Brain microvascular endothelial cell (primary cell): ENCODE data around the gene CCDC141.
"Not testable (repeated sequence)": the region's sequence is repeated elsewhere in the genome, so short reads cannot be mapped to it uniquely, and the experiment has no call there.

Experiments
- DNase-seq: peaks from one replicate; pipeline ENCODE4 v3.0.0-alpha.2; 2020
- H3K27ac ChIP-seq: fragments of 250-450 bp; sonication (Bioruptor Pico); 2 replicates; pipeline ENCODE4 v1.5.1; 2020; ENCODE audit warnings: mild to moderate bottlenecking, moderate library complexity
- H3K27me3 ChIP-seq: fragments of 250-450 bp; sonication (Bioruptor Pico); replicated peaks from 2 replicates; pipeline ENCODE4 v1.5.1; 2020; ENCODE audit warnings: mild to moderate bottlenecking
- H3K36me3 ChIP-seq: fragments of 250-450 bp; sonication (Bioruptor Pico); replicated peaks from 2 replicates; pipeline ENCODE4 v1.5.1; 2020; ENCODE audit warnings: mild to moderate bottlenecking
- H3K4me3 ChIP-seq: 2 replicates; pipeline ENCODE4 v1.5.1; 2011; ENCODE audit warnings: low read depth, mild to moderate bottlenecking, control low read depth, low read length, moderate library complexity
- CTCF ChIP-seq: IDR thresholded peaks from 2 replicates; pipeline ENCODE4 v1.5.1; 2011; ENCODE audit warnings: low read depth, mild to moderate bottlenecking, moderate library complexity, low read length, control low read depth, inconsistent platforms; ENCODE audit errors: missing control alignments
- in situ Hi-C: cut with HindIII; loops from 2 replicates; pipeline ENCODE4 v1.10.0; 2017; ENCODE audit warnings: low sequenced_read_pairs, low pct_ligation_motif_present

Gene CCDC141

GRCh38 chr2:179024445-179024844 lies 25.5 kb downstream of the CCDC141 start:
- in situ Hi-C loops, result no loop called here
- no peak for TF ChIP-seq CTCF
- no peak for DNase-seq
- Histone ChIP-seq H3K36me3 (no peaks in the 10 kb centered on the region), H3K4me3 (no peak overlapping the region), H3K27me3 (no peaks in the 10 kb centered on the region), H3K27ac (no peak overlapping the region)

GRCh38 chr2:179022685-179023084 lies 27.3 kb downstream of the CCDC141 start:
- H3K27me3 ChIP-seq, result no peaks in the 10 kb centered on the region
- no peaks in the 10 kb centered on the region for H3K36me3 ChIP-seq
- in situ Hi-C loops, result no loop called here
- no peak overlapping the region for H3K27ac ChIP-seq
- no peak overlapping the region for H3K4me3 ChIP-seq
- TF ChIP-seq CTCF, result no peak
- DNase-seq, result no peak

GRCh38 chr2:179021258-179021657 lies 28.7 kb downstream of the CCDC141 start:
- TF ChIP-seq CTCF, result no peak
- in situ Hi-C loops, result no loop called here
- DNase-seq, result no peak
- H3K27me3 ChIP-seq, result no peaks in the 10 kb centered on the region
- H3K4me3 ChIP-seq, result no peak overlapping the region
- no peaks in the 10 kb centered on the region for H3K36me3 ChIP-seq
- H3K27ac ChIP-seq, result no peak overlapping the region

- peak; percentile 74 for TF ChIP-seq CTCF
- Histone ChIP-seq H3K36me3 (no peaks in the 10 kb centered on the region), H3K4me3 (no peak overlapping the region), H3K27me3 (no peaks in the 10 kb centered on the region), H3K27ac (no peak overlapping the region)
- no peak for DNase-seq
- in situ Hi-C loops, result no loop called here
Observed at GRCh38 chr2:179020156-179020750, 29.7 kb downstream of the CCDC141 start.

- H3K36me3 ChIP-seq, result no peaks in the 10 kb centered on the region
- H3K4me3 ChIP-seq, result no peak overlapping the region
- H3K27me3 ChIP-seq, result no peaks in the 10 kb centered on the region
- in situ Hi-C loops, result no loop called here
- TF ChIP-seq CTCF, result no peak
- H3K27ac ChIP-seq, result no peak overlapping the region
- DNase-seq, result no peak
Observed at GRCh38 chr2:179019260-179019659, 30.7 kb downstream of the CCDC141 start.

- in situ Hi-C loops, result no loop called here
- no peak for DNase-seq
- no peak for TF ChIP-seq CTCF
- H3K4me3 ChIP-seq, result no peak overlapping the region
- no peak overlapping the region for H3K27ac ChIP-seq
- no peaks in the 10 kb centered on the region for H3K36me3 ChIP-seq
- H3K27me3 ChIP-seq, result no peaks in the 10 kb centered on the region
Observed at GRCh38 chr2:179017773-179018357, 32.1 kb downstream of the CCDC141 start.

GRCh38 chr2:179014189-179014588 lies 35.7 kb downstream of the CCDC141 start:
- H3K4me3 ChIP-seq, H3K36me3 ChIP-seq, H3K27ac ChIP-seq, H3K27me3 ChIP-seq, DNase-seq, in situ Hi-C loops: not testable (repeated sequence)
